Hypothalamus (tissue), 51 donors: ENCODE measurements around the gene HEPACAM2.

Experiments used
- DNase-seq, 51 donors: peaks; one replicate each; lab custom pipeline; 2025; lab: John Stamatoyannopoulos, UW

The HEPACAM2 gene

DNA sequence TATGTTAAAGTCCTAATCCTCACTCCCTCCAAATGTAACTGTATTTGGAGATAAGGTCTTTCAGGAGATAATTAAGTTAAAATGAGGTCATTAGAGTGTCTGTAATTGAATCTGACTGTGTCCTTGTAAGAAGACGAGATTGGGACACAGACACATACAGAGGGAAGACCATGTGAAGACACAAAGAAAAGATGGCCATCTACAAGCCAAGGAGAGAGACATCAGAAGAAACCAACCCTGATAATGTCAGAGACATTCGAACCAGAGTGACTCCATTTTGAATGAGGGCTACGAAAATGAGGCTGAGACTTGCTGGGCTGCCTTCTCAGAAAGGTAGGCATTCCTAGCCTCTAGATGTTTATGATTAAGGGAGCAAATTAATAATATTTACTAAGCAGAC lies 77.5 kb downstream of the HEPACAM2 start:
- DNase-seq, result no peak

DNA sequence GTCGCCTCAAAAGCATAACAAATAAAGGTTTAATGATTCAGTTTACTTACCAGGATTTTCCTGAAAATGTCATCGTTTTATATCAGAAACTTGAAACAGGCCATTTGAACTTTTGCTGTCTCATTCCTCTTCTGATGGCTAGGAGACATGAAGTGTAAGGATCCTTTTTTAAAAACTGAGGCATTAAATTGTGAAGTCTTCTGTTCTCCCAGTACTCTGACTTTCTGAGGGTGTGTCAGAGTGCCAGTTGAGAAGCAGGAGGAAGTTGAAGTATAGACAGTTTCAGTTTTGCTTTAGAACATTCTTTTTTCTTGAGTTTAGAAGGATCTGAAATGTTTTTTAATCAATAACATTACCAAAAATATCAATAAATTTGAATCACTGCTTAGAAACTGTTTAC lies 78.1 kb downstream of the HEPACAM2 start, which contains the start of gene SAMD9L:
Gene SAMD9L (minus strand): TSS at position 242 of the 400 bp plus-strand sequence. CDS start 12,414 bp downstream, outside the sequence.
- no peak for DNase-seq

DNA sequence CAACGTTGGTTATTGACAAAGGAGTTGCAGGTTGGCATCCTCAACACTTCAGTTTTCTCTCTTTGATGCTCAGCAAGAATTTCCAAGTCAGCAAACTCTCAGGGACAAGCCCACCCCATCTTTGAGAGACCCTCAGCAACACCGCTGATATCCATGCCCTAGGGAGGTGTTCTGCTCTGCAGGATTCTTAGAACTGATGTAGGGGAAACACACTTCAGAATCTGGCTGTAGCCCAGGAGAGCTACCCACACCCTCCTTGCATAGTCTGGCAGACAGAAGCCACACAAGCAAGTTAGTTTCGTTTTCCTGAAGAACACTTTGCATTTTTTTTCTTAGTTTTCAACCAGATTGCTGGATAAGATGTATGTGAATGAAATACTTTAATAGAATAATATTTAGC lies 78.9 kb downstream of the HEPACAM2 start:
- peak in 1 of 51 donors; percentile 6 for DNase-seq

DNA sequence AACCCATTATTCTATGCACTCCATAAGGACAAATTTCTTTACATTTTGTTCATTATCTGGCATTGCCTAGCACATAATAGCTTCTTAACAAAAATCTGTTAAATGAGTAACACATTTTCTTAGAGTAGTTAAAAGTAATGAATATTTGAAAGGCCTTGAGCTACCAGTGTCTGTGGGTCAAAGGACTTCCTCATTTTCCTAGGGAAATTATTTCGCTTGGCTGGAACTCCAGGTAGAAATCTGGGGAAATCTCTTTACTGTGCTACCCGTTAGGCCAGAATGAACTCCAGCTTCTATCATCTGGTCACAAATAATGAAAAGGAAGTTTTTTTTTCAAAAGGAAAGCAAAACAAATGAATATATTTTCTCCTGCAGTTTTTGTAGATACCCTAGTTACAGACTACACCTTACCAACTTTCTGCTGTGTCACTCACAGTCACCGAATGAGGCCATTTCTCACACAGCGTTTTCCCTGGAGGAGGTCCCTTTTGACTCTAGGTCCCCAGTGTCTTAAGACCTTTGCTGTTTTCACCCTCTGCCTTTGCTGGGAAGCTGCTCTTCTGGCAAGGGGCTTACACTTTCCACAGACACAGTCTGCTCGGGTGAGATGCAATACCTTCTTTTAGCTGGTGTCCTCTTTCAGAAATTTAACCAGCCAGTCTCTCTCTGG lies 79.7 kb downstream of the HEPACAM2 start:
- peak in 1 of 51 donors; percentile 1 for DNase-seq

DNA sequence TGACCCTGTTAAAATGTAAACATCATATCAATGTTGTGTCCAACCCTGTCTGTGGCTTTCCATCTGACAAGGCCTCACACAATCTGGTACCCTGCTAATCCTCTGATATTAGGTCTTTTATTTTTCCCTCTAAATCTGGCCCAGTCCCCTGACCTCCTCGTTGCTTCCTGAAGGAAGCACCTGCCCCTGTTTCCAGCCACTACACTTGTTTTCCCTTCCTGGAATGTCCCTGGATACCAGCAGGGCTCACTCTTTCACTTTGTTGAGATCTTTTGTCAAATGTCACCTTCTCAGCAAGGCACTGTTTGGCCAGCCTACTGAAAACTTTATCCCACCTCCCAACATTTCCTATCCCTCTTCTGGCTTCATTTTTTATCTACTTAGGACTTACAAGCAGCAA lies 80.2 kb downstream of the HEPACAM2 start:
- DNase-seq, result no peak

DNA sequence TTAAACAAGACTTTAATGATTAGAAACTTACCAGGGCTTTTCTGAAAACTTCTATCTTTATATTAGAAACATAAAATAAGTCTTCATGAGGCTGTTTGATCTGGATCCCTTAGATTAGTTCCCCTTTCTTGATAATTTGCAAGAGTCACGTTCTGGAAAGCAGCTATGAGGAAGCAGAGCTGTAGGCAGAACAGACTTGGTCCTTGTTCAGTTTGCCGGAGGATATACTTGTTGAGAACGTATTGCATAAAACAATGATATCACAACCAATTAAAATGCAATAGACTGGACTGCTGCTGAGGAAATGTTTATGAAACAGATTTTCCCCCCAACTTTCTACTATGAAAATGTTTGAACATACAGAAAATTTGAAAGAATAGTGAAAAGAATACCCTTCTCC lies 80.9 kb downstream of the HEPACAM2 start:
- no peak for DNase-seq

DNA sequence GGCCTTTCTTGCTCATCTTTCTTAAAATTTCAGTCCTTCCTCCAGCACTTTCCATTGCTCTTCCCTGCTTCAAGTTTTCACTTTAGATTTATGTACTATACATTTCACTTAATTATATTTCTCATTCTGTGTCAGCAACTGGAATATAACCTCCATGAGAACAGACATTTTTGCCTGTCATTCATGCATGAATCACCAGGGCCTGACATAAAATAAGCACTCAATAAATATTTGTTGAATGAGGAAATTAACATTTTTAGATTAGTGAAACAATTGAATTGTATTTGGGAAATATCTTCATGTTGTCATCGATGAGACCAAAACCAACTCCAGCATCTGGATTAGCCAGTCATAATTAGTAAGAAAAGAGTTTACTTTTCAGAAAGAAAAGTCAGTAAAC lies 84.1 kb downstream of the HEPACAM2 start:
- DNase-seq, result no peak

DNA sequence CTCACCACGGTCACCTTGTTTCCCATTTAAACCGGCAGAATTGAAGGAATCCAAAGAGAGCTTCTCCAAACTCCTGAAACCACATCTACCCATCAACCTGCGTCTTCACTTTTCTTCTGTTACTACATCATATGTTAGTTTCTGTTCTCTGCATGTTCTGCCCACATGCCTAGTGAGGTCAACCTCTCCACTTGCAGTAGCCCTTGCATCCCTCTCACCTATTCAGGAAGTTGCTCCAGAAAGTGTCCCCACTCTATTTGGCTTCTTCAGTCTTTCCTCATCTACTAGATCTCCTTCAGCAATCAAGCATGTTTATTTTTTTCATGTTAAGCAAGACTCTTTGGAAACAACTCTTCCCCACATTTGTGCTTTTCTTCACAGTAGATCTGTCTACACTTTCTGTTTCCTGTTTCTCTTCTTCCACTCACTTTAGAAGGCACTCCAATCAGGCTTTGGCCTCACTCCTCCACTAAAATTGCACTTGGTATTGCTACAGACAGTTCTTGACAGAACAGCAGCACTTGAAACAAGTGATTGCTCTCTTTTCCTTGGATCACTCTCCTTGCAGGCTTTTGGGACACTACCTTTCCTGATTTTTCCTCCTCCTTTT lies 85.6 kb downstream of the HEPACAM2 start:
- DNase-seq, result no peak

DNA sequence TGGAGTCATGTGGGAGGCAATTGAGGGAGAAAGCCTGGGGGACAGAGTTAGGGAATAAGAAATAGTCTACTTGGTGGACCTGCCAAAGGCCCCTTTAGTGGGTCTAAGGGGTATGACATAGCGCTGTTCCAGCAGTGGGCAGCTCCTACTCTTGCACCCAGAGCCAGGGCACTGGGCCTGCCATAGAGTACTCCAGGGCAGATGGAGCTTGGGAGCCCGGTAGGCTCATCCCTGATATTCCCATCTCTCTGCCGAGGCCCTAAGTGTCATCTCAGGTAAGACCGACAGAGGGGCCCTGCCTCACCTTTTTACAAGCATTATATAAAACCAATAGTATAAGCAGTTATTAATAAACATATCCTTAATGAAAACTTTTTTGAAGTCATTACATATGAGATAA lies 87.7 kb downstream of the HEPACAM2 start:
- no peak for DNase-seq
